HG03103 (cell line): ENCODE data around the gene KCNT1.
"Not testable (repeated sequence)": the region's sequence is repeated elsewhere in the genome, so short reads cannot be mapped to it uniquely, and the experiment has no call there.

Source experiments
- ATAC-seq: cut with Tn5 transposase; IDR thresholded peaks from one replicate; pipeline ENCODE4 v1.9.1; 2021; ENCODE audit warnings: low read depth; ENCODE audit not compliant: unreplicated experiment

Gene KCNT1

DNA sequence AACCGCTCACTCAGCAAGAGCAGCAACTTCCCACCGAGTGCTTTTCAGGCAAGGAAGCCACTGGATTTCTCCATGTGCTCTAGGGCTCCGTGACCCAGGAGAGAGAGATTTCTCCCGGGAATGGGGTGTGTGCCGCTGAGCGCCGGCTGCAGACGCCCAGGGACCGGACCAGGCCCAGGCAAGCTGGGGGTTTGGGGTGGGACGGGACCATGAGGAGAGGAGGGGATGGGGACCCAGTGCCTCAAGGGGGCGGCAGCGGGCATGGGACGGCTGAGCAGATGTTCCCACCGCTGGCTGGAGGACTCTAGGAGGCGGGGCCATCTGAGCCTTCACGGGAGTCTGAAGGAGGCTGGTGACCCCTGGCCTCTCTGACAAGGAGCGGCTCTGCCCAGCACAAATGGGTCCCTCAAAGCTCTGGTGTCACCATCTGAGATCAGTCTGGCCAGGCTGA lies 30.4 kb upstream of the KCNT1 start:
- no peak for ATAC-seq

DNA sequence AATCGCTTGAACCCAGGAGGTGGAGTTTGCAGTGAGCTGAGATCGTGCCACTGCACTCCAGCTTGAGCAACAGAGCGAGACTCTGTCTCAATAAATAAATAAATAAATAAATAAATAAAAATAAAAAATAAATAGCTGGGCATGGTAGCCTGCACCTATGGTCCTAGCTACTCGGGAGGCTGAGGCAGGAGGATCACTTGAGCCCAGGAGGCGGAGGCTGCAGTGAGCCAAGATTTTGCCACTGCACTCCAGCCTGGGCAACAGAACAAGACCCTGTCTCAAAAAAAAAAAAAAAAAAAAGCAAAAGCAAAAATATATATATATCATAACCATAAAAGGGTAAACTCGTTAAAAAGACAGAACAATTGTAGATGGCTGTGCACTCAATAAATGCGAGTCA lies 29.2 kb upstream of the KCNT1 start:
- not testable (repeated sequence) for ATAC-seq

DNA sequence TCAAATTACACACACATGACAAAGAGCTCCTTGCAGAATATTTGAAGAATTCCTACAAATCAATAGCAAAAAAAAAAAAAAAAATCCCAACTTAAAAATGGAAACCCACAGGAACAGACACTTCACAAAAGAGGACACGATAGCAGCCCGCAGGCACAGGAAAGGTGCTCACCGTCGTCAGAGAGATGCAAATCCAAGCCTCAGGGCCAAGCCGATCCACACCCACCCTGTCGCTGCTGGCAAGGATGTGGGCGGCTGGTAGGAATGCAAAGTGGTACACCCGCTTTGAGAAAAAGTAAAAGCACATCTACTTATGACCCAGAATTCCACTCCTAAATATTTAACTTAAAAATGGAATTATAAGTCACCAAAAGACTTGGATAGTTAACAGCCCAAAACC lies 28.0 kb upstream of the KCNT1 start:
- no peak for ATAC-seq

- ATAC-seq = no peak
These were observed 27.0 kb upstream of the KCNT1 start for GRCh38 chr9:135674977-135675376.

DNA sequence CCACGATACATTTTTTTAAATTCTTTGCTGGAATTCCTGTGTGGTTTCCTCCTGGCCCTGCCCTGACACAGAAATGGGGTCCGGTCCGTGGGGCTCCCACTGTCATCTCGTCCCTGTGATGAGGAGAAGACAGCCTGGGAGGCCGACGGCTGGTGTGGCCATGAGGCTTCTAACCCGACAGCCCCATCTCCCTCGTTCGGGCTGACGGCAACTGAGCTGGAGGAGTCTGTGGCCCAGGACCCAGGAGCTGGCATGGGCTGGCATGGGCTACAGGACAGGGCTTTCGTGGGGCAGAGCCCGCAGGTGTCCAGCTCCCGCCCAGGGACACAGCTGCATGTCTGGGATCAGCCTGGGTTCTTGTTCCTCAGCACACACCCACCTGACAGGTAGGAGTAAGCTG lies 25.1 kb upstream of the KCNT1 start:
- ATAC-seq = no peak

DNA sequence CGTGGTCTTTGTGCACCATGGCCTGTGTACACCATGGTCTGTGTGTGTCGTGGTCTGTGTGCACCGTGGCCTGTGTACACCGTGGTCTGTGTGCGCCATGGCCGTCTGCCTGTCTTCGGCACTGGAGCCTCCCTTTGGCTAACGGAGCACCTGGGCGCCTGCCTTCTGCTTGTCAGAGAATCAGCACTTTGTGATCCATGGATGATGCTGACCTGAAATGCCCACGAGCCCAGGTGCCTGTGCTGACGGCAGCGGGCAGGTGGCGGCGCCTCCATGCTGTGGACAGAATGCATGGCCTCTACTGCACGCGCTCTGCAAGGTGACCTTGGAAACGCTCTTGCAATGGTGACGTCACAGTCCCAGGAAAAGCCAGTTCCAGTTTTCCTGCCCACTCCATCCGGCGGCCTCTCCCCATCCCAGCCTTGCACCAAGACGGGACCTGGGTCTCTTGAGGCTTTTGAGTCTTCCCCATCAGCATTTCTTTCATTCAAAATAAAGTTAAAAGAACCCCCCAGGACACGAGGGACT lies 24.3 kb upstream of the KCNT1 start:
- ATAC-seq = no peak

DNA sequence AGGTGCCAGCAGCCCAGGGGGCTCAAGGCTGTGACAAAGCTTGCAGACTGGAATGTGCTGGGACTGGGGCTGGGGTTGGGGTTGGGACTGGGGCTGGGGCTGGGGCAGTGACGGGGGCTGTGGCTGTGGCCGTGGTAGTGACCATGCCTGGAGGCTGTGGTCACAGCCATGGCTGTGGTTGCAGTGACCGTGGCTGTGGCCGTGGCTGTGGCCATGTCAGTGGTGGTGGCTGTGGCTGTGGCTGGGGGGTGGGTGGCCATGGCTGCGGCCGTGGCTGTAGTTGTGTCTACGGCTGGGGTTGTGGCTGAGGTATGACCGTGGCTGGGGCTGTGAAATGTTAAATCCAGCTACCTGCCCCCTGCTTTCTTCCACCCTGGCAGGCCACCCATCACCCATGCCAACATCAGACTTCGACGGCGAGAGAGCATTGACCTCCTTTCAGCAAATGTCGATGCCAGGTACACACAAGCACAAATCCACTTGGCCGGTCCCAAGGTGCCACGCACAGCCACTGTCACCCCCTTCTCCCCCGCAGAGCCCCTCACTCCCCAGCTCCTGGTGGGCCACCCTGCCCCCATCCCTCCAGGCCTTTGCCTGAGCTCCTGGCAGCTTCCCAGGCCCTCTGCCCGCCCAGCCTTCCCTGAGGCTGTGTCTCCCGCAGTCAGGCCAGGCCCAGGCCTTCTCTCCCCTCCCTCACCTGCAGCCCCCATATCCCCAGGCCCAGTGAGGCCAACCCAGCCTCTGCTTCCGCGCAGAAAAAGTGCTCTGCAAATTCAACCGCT lies 23.6 kb upstream of the KCNT1 start:
- no peak for ATAC-seq

- no peak for ATAC-seq
These were observed 21.9 kb upstream of the KCNT1 start for GRCh38 chr9:135680056-135680455.

GRCh38 chr9:135681161-135681560 lies 20.8 kb upstream of the KCNT1 start:
- ATAC-seq = no peak

DNA sequence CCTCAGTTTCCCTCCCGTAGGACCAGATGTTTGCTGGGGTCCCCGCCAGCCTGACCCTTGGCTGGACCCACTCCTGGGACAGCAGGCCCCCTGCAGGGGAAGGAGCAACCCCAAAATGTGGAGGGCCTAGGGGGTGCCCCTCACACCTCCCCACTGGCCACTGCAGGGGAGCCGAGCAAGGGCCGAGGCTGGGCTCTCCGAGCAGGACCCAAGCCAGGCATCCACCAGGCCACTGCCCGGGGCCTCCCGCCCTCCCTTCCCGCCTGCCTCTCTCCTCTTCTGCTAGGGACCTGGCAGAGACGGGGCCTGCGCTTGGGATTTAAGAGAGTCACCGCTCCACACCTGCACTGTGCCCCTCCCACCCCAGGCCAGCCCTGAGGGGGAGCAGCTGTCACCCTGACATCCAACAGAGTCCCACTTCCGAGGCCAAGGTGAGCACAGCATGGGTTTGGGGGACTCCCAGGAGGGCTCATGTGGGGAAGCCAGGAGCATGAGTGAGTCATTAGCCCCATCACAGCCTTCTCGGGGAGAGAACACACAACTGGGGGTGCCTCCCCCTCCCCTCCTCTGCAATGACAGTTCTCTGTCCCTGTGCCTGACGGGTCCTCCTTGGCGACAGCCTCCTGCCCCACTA lies 18.5 kb upstream of the KCNT1 start:
- ATAC-seq = no peak

DNA sequence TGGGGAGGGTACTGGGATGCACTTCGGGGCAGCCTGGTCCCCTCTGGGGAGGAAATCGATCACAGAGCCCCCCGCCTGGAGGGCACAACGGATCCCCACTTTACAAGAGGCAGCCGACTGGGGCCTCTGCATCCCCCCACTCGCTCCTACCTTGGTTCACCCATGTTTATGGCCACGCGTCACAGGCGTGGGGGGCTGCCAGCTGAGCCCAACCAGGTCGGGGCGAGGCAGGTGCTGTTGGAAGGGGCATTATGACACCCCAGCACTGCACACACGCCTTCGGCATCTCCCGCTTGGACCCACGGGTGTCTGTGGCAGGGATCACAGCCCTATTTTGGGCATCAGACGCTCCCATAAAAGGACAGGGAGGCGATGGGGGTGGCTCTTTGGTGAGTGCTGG lies 17.3 kb upstream of the KCNT1 start:
- ATAC-seq = no peak

DNA sequence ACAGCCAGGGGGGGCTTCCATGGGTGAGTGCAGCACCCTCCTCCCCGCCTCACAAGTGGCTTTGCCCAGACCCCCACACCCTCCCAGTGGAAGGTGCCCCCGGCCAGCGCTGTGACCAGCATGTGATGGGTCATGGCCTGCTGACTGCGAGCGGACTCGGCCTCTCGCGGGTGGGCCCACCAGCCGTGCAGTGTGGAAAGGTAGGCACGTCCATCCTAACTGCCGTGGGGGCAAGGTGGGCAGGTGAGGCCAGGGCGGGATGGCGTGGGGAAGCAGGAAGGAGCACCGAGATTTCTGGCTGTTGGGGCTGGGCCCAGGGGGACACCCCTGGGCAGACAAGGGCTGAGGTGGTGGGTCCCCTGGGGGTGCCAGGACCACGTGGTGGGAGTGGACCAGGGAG lies 14.8 kb upstream of the KCNT1 start:
- ATAC-seq = no peak

GRCh38 chr9:135689011-135689410 lies 13.0 kb upstream of the KCNT1 start:
- ATAC-seq = no peak

DNA sequence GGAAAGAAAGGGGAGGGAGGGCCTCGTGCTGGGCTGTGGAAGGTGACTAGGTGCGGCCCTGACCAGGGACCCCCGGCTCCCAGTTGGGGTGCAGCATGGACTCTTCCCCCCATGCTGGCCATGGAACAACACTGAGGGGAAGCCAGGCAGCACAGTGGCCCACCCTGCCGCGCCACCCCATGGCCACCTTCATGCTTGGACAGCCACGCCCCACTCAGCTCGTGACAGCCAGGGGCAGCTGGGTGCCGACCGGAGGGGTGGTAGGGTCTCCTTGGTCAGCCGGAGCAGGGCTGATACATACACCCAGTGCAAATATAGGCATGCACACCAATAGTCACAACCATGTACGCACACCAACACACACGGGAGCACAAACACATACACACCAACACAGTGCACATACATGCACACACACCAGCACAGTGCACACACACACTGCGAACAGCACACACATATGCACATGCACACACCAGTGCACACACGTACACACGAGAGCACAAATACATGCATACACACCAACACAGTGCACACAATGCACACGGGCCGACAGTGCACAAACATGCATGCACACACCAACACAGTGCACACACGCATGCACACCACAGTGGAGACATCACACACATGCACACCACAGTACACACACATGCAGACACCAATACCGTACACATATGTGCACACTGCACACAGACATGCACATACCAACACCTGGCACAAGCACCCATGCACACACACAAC lies 11.0 kb upstream of the KCNT1 start:
- ATAC-seq = no peak

- ATAC-seq = no peak
These were observed 9.6 kb upstream of the KCNT1 start for GRCh38 chr9:135692410-135692809.

GRCh38 chr9:135693265-135693664 lies 8.7 kb upstream of the KCNT1 start:
- no peak for ATAC-seq

DNA sequence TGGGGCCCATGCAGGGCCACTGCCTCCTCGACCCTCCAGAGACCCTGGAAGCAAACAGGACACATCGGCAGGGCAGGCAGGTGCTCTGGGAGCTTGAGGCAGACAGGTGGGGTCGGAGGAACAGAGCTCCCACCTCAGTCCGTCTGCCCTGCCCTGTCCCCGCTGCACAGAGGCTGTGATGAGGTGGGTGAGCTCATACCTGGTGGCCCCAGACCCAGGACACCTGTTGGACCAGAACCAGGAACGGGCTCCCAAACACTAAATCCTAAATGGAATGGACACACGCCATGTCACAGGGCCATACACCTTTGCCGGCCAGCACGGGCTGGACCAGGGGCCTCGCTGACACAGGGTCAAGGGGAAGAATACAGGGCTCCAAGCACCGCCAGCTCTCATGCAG lies 8.2 kb upstream of the KCNT1 start:
- ATAC-seq = no peak

- no peak for ATAC-seq
These were observed 7.6 kb upstream of the KCNT1 start for GRCh38 chr9:135694414-135694813.

- ATAC-seq = no peak
These were observed 6.9 kb upstream of the KCNT1 start for GRCh38 chr9:135695036-135695435.

GRCh38 chr9:135695642-135696041 lies 6.3 kb upstream of the KCNT1 start:
- no peak for ATAC-seq

- ATAC-seq = no peak
These were observed 5.5 kb upstream of the KCNT1 start for GRCh38 chr9:135696446-135696845.
